Measurements from ENCODE around the gene KCNAB1.

KCNAB1 gene

GRCh38 chr3:156586905-156587759 is 466.8 kb downstream of the KCNAB1 start:
- ATAC-seq = peak; percentile 75

DNA sequence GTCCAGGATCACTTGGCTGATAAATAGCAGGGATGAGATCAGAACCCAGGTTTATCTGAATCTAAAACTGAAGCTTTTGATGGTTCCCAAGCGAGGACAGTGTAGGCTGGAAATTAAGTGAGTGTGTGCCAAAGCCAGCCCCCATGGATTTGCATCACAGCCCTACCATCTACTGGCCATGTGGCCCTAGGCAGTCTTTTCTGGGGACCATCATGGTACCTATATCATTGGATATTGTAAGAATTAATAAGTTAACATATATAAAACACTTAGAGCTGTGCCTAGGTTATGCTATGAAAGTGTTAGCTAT is 467.3 kb downstream of the KCNAB1 start:
- TF ChIP-seq ESRRG (CRISPR knock-in tag; IDR thresholded peaks at IDR 0.05) = no peak
- TF ChIP-seq CSDC2 (CRISPR knock-in tag; IDR thresholded peaks at IDR 0.05) = no peak
- TF ChIP-seq BACH2 (CRISPR knock-in tag; IDR thresholded peaks at IDR 0.05; ENCODE audit: borderline replicate concordance) = no peak
- TF ChIP-seq, protein P1, sequence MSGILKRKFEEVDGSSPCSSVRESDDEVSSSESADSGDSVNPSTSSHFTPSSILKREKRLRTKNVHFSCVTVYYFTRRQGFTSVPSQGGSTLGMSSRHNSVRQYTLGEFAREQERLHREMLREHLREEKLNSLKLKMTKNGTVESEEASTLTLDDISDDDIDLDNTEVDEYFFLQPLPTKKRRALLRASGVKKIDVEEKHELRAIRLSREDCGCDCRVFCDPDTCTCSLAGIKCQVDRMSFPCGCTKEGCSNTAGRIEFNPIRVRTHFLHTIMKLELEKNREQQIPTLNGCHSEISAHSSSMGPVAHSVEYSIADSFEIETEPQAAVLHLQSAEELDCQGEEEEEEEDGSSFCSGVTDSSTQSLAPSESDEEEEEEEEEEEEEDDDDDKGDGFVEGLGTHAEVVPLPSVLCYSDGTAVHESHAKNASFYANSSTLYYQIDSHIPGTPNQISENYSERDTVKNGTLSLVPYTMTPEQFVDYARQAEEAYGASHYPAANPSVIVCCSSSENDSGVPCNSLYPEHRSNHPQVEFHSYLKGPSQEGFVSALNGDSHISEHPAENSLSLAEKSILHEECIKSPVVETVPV (CRISPR knock-in tag; IDR thresholded peaks at IDR 0.05) = no peak
- no peak for TF ChIP-seq ZNF8 (CRISPR knock-in tag; IDR thresholded peaks at IDR 0.05)
- TF ChIP-seq ZC3H10 (CRISPR knock-in tag; IDR thresholded peaks at IDR 0.05) = no peak
- no peak for TF ChIP-seq SNAI2 (CRISPR knock-in tag; IDR thresholded peaks at IDR 0.05)
- no peak for TF ChIP-seq GLIS3 (CRISPR knock-in tag; IDR thresholded peaks at IDR 0.05)
- no peak for TF ChIP-seq ZFP3 (CRISPR knock-in tag; IDR thresholded peaks at IDR 0.05)
- TF ChIP-seq TOX (CRISPR knock-in tag; IDR thresholded peaks at IDR 0.05; ENCODE audit: borderline replicate concordance) = no peak
- no peak for TF ChIP-seq PPARA (CRISPR knock-in tag; IDR thresholded peaks at IDR 0.05; ENCODE audit: borderline replicate concordance)
- TF ChIP-seq ISL1 (CRISPR knock-in tag; IDR thresholded peaks at IDR 0.05) = no peak
- no peak for TF ChIP-seq ZNF70 (CRISPR knock-in tag; IDR thresholded peaks at IDR 0.05)
- TF ChIP-seq, protein P2, sequence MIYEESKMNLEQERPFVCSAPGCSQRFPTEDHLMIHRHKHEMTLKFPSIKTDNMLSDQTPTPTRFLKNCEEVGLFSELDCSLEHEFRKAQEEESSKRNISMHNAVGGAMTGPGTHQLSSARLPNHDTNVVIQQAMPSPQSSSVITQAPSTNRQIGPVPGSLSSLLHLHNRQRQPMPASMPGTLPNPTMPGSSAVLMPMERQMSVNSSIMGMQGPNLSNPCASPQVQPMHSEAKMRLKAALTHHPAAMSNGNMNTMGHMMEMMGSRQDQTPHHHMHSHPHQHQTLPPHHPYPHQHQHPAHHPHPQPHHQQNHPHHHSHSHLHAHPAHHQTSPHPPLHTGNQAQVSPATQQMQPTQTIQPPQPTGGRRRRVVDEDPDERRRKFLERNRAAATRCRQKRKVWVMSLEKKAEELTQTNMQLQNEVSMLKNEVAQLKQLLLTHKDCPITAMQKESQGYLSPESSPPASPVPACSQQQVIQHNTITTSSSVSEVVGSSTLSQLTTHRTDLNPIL (CRISPR knock-in tag; IDR thresholded peaks at IDR 0.05; ENCODE audit: low read depth) = no peak

More at GRCh38 chr3:156586905-156587759, 466.8 kb downstream of the KCNAB1 start:
- TF ChIP-seq, protein P3, sequence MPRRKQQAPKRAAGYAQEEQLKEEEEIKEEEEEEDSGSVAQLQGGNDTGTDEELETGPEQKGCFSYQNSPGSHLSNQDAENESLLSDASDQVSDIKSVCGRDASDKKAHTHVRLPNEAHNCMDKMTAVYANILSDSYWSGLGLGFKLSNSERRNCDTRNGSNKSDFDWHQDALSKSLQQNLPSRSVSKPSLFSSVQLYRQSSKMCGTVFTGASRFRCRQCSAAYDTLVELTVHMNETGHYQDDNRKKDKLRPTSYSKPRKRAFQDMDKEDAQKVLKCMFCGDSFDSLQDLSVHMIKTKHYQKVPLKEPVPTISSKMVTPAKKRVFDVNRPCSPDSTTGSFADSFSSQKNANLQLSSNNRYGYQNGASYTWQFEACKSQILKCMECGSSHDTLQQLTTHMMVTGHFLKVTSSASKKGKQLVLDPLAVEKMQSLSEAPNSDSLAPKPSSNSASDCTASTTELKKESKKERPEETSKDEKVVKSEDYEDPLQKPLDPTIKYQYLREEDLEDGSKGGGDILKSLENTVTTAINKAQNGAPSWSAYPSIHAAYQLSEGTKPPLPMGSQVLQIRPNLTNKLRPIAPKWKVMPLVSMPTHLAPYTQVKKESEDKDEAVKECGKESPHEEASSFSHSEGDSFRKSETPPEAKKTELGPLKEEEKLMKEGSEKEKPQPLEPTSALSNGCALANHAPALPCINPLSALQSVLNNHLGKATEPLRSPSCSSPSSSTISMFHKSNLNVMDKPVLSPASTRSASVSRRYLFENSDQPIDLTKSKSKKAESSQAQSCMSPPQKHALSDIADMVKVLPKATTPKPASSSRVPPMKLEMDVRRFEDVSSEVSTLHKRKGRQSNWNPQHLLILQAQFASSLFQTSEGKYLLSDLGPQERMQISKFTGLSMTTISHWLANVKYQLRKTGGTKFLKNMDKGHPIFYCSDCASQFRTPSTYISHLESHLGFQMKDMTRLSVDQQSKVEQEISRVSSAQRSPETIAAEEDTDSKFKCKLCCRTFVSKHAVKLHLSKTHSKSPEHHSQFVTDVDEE (CRISPR knock-in tag; IDR thresholded peaks at IDR 0.05) = no peak
- peak; percentile 64 for TF ChIP-seq ISL1 (CRISPR knock-in tag; IDR thresholded peaks at IDR 0.05)

More for the DNA sequence above, 467.3 kb downstream of the KCNAB1 start:
- ATAC-seq = peak; percentile 32; the same call in 2 of the 3 replicates
